HepG2 (cell line): Measurements from ENCODE around the gene USP19. TPM values are rescaled to one million over a fixed set of nuclear protein-coding genes. Genes with fewer than 3 reads are reported as not detected.

ENCODE experiments used
- ESRRA ChIP-seq: sonication (generic); formaldehyde crosslinking; IDR thresholded peaks from 2 replicates; pipeline ENCODE4 v1.5.1; 2020; ENCODE audit warnings: mild to moderate bottlenecking, low read depth, missing genetic modification reagents
- HDAC2 ChIP-seq: sonication (generic); formaldehyde crosslinking; IDR thresholded peaks from 2 replicates; pipeline ENCODE4 v1.4.0; 2020; ENCODE audit warnings: missing genetic modification reagents
- MBD4 ChIP-seq: IDR thresholded peaks from 2 replicates; pipeline ENCODE4 v1.6.1; 2012; ENCODE audit warnings: low read length, inconsistent platforms, borderline replicate concordance
- NR2C2 ChIP-seq: sonication (generic); formaldehyde crosslinking; IDR thresholded peaks from 2 replicates; pipeline ENCODE4 v1.4.0; 2020; ENCODE audit warnings: missing genetic modification reagents, mild to moderate bottlenecking, moderate library complexity, borderline replicate concordance
- PHF20 ChIP-seq: sonication (generic); formaldehyde crosslinking; IDR thresholded peaks from 2 replicates; pipeline ENCODE4 v1.5.0; 2020; ENCODE audit warnings: mild to moderate bottlenecking, missing genetic modification reagents
- PLRG1 ChIP-seq: fragments of 450-650 bp; conservative IDR thresholded peaks from 2 replicates; pipeline ENCODE4 v1.6.1; 2016
- PRDM10 ChIP-seq: sonication (generic); formaldehyde crosslinking; IDR thresholded peaks from 2 replicates; pipeline ENCODE4 v1.4.0; 2020; ENCODE audit warnings: low read depth, missing genetic modification reagents
- RAD21 ChIP-seq: fragments of 450-650 bp; formaldehyde crosslinking; IDR thresholded peaks from 2 replicates; pipeline ENCODE4 v1.5.0; 2020; ENCODE audit warnings: mild to moderate bottlenecking
- REPIN1 ChIP-seq: sonication (generic); formaldehyde crosslinking; IDR thresholded peaks from 2 replicates; pipeline ENCODE4 v1.8.0; 2022; ENCODE audit warnings: missing genetic modification reagents, low read depth, mild to moderate bottlenecking, borderline replicate concordance
- TBX3 ChIP-seq: fragments of 450-650 bp; IDR thresholded peaks from 2 replicates; pipeline ENCODE4 v1.6.1; 2017; ENCODE audit warnings: antibody characterized with exemption, mild to moderate bottlenecking, inconsistent platforms, borderline replicate concordance
- TGIF2 ChIP-seq: IDR thresholded peaks from 2 replicates; pipeline ENCODE4 v1.6.1; 2016; ENCODE audit warnings: control low read depth, missing compliant biosample characterization
- ZBTB46 ChIP-seq: sonication (generic); formaldehyde crosslinking; IDR thresholded peaks from 2 replicates; pipeline ENCODE4 v1.4.0; 2020; ENCODE audit warnings: mild to moderate bottlenecking, missing genetic modification reagents, borderline replicate concordance
- ZFX ChIP-seq: sonication (generic); formaldehyde crosslinking; IDR thresholded peaks from 2 replicates; pipeline ENCODE4 v1.4.0; 2020; ENCODE audit warnings: mild to moderate bottlenecking, low read depth, missing genetic modification reagents, moderate library complexity
- ZNF18 ChIP-seq: sonication (generic); formaldehyde crosslinking; IDR thresholded peaks from 2 replicates; pipeline ENCODE4 v1.8.0; 2022; ENCODE audit warnings: mild to moderate bottlenecking, missing genetic modification reagents; ENCODE audit not compliant: insufficient replicate concordance
- ZNF329 ChIP-seq: sonication (generic); formaldehyde crosslinking; IDR thresholded peaks from 2 replicates; pipeline ENCODE4 v1.9.0; 2021; ENCODE audit warnings: low read depth, mild to moderate bottlenecking, missing genetic modification reagents
- ZNF513 ChIP-seq: sonication (generic); formaldehyde crosslinking; conservative IDR thresholded peaks from 2 replicates; pipeline ENCODE4 v1.5.0; 2020; ENCODE audit warnings: missing genetic modification reagents
- polyA plus RNA-seq, 8 experiments: library from polyadenylated mRNA; depleted of rRNA in 3 of 8; stranded (reverse) in 7 of 8; unstranded in 1 of 8; fragments of >200 nt; fragmentation: Illumina TruSeq in 4 of 8; extraction: Trizol in 4 of 8; gene quantifications; 2 replicates each; pipeline versions ENCODE4 v1.2.1 to v1.2.3, GENCODE V29; 2011 to 2016; ENCODE audit warnings: low read depth in 4 of 8, missing spikeins in 1 of 8, mixed read lengths in 1 of 8; ENCODE audit not compliant: insufficient read depth in 1 of 8
- total RNA-seq, 5 experiments: library from RNA; depleted of rRNA; stranded (reverse); fragments of >200 nt; fragmentation: Illumina TruSeq; extraction: Trizol; gene quantifications; 2 replicates each; pipeline ENCODE4 v1.2.3, GENCODE V29; 2016; ENCODE audit warnings: low read depth in 1 of 5
- TF ChIP-seq, protein P1 (sequence below): sonication (generic); formaldehyde crosslinking; IDR thresholded peaks from 2 replicates; pipeline ENCODE4 v1.4.0; 2020; ENCODE audit warnings: mild to moderate bottlenecking, missing genetic modification reagents
- TF ChIP-seq, protein P2 (sequence below): sonication (generic); formaldehyde crosslinking; IDR thresholded peaks from 2 replicates; pipeline ENCODE4 v1.4.0; 2020; ENCODE audit warnings: missing genetic modification reagents, low read depth, mild to moderate bottlenecking, borderline replicate concordance

The USP19 gene
- total and polyA plus RNA-seq, 2 of the 13 experiments (the other 11 are each of a cell fraction or from before 2014, with no cell fraction given): 28.3 to 31.7 TPM

GRCh38 chr3:49132437-49133225 lies 12.0 kb upstream of the USP19 start, which contains the start of gene LAMB2 (continued):
- peak; percentile 63; the same call in 1 of the 2 replicates for TF ChIP-seq REPIN1 (CRISPR knock-in tag)
- peak; percentile 43 for TF ChIP-seq NR2C2 (CRISPR knock-in tag)
- no peak; the same call in 1 of the 2 replicates for TF ChIP-seq ZNF329 (CRISPR knock-in tag)
- peak; percentile 53 for TF ChIP-seq PHF20 (CRISPR knock-in tag)
- TF ChIP-seq RAD21: peak; percentile 49; the same call in 1 of the 2 replicates
- TF ChIP-seq TBX3: no peak
- TF ChIP-seq ZFX: peak; percentile 99
- TF ChIP-seq, protein P1, sequence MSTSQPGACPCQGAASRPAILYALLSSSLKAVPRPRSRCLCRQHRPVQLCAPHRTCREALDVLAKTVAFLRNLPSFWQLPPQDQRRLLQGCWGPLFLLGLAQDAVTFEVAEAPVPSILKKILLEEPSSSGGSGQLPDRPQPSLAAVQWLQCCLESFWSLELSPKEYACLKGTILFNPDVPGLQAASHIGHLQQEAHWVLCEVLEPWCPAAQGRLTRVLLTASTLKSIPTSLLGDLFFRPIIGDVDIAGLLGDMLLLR (CRISPR knock-in tag): peak; percentile 71; the same call in 1 of the 2 replicates
- TF ChIP-seq ZNF18 (CRISPR knock-in tag): peak; percentile 23
- TF ChIP-seq PRDM10 (CRISPR knock-in tag): no peak; the same call in 1 of the 2 replicates
- TF ChIP-seq ZBTB46 (CRISPR knock-in tag): no peak
- TF ChIP-seq, protein P2, sequence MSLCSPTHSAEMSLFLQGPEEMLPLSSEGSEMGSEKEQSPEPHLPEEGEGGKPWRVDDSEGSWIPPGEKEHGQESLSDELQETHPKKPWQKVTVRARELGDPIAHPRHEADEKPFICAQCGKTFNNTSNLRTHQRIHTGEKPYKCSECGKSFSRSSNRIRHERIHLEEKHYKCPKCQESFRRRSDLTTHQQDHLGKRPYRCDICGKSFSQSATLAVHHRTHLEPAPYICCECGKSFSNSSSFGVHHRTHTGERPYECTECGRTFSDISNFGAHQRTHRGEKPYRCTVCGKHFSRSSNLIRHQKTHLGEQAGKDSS: no peak
- TF ChIP-seq PLRG1: no peak
- peak; percentile 57; the same call in 1 of the 2 replicates for TF ChIP-seq TGIF2 (CRISPR knock-in tag)
- no peak; the same call in 1 of the 2 replicates for TF ChIP-seq HDAC2 (CRISPR knock-in tag)
- no peak for TF ChIP-seq ZNF513 (CRISPR knock-in tag)
- TF ChIP-seq ESRRA: no peak
- no peak for TF ChIP-seq MBD4
